GM21717 (cell line): Measurements from ENCODE around the gene FBRS.
"Not testable (repeated sequence)": the region's sequence is repeated elsewhere in the genome, so short reads cannot be mapped to it uniquely, and the experiment has no call there.

Source experiments
- ATAC-seq: cut with Tn5 transposase; IDR thresholded peaks from one replicate; pipeline ENCODE4 v1.9.1; 2021; ENCODE audit warnings: mild to moderate bottlenecking, moderate library complexity; ENCODE audit not compliant: unreplicated experiment

FBRS gene

DNA sequence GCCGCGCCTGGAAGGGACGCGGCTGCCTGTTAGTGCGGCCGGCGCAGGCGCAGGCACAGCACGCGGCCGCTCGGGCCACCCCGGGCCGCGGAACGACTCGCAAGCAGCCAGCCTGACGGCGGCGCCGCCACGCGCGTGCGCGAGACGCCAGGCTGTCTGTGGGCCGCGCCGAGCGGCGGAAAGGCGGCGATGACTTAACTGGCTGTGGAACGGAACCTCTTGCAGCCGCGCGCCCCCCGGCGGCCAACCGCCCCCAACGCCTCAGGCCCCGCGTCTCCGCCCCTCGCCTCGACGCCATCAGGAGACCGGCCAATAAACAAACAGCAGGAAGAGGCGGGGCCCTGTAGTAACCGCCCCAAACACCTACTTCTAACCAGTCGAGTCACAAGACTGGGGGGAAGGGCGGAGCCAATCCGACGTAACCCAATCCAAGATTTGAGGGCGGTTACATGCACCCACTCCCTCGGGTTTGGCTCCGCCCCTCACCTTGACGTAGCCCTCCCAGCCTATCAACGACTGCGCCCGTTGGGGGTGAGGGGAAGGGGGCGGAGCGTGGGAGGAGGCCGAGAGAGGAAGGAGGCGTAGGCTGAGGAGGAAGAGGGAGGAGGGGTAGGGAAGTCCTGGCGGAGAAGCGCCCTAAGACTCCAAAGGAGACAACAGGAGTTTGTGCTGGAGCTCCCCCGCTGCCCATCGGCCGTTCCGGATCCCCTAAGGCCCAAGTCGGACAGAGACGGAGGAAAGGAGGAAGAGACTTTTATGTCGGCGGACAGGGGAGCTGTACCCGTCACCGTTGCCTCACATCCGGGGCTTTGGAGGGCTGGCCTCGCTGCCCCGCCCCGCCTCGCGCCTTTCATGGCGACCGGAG lies at the start of gene FBRS:
TSS of gene FBRS (plus strand) at position 566 of the 865 bp plus-strand sequence. CDS start 1,088 bp downstream, outside the sequence.
- peak; percentile 61 for ATAC-seq

GRCh38 chr16:30609002-30609925 lies 49.0 kb upstream of the FBRS start:
- ATAC-seq = peak; percentile 21

- peak; percentile 83 for ATAC-seq
Measured at GRCh38 chr16:30609926-30610839, 48.0 kb upstream of the FBRS start, which contains the start of gene ZNF689. Gene ZNF689, minus strand, starts transcription at chr16:30610389. Its CDS starts 348 bp downstream, at chr16:30610041.

DNA sequence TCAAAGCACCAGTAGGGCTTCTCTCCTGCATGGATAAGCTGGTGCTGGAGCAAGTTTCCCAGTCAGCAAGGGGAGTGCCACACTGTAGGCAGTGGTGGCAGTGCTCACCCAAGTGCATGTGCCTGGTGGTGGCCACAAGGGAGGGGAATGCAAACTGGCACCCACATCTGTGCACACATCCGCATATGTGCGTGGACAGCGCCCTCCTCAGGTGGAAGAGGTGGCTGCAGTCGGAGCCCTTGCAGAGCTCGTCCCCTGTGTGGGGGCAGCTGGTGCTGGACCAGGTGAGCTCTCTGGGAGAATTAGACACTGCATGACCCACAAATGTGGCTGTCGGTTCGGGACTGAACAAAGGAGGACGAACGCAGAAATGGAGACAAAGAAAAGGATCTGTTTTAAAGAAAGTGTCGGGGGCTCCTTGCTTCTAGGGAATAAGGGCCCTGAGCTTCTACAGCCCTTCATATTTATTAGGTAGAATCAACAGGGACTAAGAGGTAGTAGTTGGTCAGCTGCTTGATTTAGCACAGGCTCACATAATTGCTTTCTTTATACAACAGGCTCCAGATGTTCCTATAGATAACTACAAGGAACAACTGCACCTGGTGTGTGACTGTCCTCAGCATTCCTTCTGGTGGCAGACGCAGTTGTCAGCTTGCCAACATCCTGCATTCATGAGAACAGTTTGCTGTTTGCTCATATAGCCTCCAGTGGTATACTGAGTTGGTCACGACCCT lies 42.7 kb upstream of the FBRS start:
- ATAC-seq = no peak

DNA sequence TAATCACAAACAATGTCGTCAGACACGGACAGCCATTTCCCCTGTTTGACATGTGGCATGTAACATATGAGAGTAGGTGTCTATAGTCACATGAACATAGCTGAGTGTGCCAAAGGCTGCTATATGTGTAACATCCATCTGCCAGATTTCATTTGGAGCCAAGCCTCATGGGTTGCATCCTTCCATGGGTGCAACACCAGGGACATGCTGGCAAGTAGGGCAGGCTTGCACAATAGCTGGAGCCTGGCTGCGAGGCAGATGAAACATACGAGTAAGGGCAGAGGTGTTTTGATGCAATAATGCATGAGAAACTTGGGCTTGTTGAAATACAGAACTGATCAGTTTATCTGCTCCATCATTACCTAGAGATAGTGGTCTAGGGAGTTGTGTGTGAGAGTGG lies 39.0 kb upstream of the FBRS start:
- ATAC-seq = no peak

GRCh38 chr16:30619638-30620037 lies 38.6 kb upstream of the FBRS start:
- ATAC-seq = no peak

DNA sequence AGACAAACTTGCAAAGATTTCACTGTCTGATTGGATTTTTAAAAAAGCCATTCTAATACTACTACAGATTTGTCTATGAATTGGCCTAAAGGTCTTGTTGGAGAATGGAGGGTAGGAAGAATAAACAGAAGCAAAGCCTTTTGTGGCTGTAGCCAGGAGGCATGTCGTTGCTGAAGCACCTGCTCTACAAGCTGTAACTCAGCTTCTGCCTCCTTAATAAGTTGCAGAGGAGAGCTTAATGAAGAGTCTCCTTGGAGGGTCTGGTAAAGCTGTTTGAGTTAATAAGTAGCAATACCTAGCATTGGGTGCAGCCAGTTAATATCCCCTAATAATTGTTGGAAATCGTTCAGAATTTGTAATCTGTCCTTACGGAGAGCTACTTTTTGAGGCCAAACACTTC lies 38.1 kb upstream of the FBRS start:
- ATAC-seq = no peak

- ATAC-seq = no peak
Measured at GRCh38 chr16:30621765-30622164, 36.5 kb upstream of the FBRS start.

DNA sequence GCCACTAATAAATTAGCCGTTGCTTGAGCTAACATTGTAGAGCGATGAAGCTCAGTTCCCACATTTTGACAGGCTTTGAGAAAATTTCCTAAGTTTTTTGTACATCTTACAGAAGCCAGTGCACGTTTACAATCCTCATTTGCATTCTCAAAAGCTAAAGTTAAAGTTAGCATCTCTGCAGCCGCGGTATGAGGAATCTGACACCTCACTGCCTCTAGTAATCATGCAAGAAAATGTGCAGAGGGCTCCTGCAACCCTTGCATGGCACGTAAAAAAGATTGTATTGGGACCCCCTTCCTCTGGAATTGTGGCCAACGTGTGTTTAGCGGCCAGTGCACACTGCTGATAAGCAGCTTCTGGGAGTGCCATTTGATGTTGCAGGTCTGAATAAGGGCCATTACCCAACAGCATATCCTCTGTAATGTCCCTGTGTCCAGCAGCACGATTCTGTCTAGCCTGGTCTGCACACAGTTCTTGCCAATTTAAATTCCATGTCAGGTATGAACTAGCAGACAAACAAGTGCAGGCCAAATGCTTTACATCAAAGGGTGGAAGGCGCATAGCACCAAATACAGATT lies 35.7 kb upstream of the FBRS start:
- no peak for ATAC-seq

GRCh38 chr16:30623536-30624283 lies 34.5 kb upstream of the FBRS start:
- no peak for ATAC-seq

DNA sequence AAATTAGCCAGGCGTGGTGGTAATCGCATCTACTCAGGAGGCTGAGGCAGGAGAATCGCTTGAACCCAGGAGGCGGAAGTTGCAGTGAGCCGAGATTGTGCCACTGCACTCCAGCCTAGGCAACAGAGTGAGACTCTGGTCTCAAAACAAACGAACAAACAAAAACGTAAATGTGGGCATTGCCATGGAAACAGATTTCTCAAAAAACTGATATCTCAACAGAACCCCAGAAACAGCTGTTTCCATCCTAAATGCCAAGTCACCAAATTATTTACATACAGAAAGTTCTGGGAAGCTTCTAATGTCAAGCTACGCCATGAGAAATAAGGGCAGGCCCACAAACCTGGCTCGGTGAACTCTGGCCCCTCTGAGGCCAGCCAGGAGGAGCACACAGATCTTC lies 32.0 kb upstream of the FBRS start:
- ATAC-seq = no peak

DNA sequence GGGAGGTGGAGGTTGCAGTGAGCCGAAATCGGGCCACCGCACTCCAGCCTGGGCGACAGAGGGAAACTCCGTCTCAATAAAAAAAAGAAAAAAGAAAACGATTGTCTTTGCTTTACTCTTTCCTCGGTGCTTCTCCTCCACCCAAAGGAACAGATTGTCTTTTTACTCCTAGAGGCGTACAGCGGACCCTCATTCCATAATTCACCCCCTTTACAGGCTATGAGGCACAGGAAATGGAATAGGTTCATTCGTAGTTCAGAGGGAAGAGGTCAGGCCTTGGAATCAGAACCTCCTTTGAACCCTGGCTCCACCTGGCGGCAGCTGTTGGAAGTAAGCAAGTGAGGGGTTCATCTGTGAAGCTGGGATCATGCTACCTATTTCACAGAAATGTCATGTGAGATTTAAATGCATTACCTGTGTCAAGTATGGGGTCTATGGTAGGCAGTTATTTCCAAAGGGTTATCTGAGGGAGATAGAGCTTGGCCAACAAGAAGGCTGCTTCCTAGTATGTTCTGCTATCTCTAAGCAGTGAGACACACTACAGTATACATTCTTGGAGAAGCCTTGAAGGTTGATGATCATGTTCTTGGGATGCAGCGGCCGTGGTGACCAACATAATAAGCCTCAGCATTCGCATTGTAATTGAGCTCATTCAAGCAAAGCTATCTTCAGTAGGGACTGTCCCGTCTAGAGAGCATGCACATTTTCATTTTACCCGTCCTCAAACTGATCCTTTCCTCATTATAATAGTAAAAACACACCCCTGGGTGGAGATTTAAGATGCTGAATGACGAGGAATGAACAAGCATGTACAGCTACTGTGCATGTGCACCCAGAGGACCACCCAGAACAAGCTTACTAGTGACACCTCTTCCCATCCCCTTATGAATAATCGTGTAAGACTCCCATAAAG lies 29.3 kb upstream of the FBRS start:
- ATAC-seq = no peak

DNA sequence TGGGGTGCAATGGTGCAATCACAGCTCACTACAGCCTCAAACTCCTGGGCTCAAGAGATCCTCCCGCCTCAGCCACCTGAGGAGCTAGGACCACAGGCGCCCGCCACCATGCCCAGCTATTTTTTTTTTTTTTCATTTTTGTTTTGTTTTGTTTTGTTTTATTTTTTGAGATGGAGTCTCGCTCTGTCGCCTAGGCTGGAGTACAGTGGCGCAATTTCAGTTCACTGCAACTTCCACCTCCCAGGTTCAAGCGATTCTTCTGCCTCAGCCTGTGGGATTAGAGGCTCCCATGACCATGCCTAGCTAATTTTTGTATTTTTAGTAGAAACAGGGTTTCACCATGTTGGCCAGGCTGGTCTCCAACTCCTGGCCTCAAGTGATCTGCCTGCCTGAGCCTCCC lies 25.8 kb upstream of the FBRS start:
- not testable (repeated sequence) for ATAC-seq

DNA sequence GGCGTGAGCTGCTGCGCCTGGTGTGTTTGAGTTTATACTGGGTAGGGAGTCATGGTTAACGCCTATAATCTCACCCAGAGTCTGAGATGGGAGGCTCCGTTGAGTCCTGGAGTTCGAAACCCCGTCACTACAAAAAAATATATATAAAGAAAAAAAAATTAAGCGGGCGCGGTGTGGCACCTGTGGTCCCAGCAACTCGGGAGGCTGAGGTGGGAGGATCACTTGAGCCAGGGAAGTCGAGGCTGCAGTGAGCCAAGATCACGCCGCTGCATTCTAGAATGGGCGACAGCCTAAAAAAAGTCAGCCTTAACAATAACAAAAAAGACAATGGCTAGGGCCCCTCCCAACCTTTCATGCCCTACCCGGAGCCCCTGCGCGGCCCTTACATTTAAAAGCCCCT lies 24.7 kb upstream of the FBRS start:
- ATAC-seq = no peak

- ATAC-seq = no peak
Measured at GRCh38 chr16:30636599-30636998, 21.6 kb upstream of the FBRS start.

- not testable (repeated sequence) for ATAC-seq
Measured at GRCh38 chr16:30637139-30637538, 21.1 kb upstream of the FBRS start.

GRCh38 chr16:30637944-30638343 lies 20.3 kb upstream of the FBRS start:
- ATAC-seq = no peak
